SK-N-SH (cell line): ENCODE results near the gene ADPRHL1. TPM values are rescaled to one million over a fixed set of nuclear protein-coding genes. Genes with fewer than 3 reads are reported as not detected.
"Not testable (repeated sequence)": the region's sequence is repeated elsewhere in the genome, so short reads cannot be mapped to it uniquely, and the experiment has no call there.

Source experiments
- CTCF ChIA-PET: fragments of 300-600, 350-600 bp; formaldehyde crosslinking; extraction: SDS; loops from one replicate; lab custom pipeline; 2021; lab: Yijun Ruan, JAX
- POLR2A ChIA-PET: fragments of 350-600 bp; sonication (Branson Sonifier 250); formaldehyde crosslinking; extraction: SDS; loops from one replicate; lab custom pipeline; 2020; ENCODE audit warnings: antibody characterized with exemption, inconsistent platforms; lab: Yijun Ruan, JAX
- DNase-seq: peaks from one replicate; pipeline ENCODE4 v3.0.0; 2012
- H2AFZ ChIP-seq: fragments of 200-600 bp; sonication (generic); 2 replicates; pipeline ENCODE4 v1.8.1; 2016; ENCODE audit warnings: antibody characterized with exemption, mild to moderate bottlenecking, low read depth
- H3F3A ChIP-seq: fragments of 200-600 bp; sonication (generic); replicated peaks from 2 replicates; pipeline ENCODE3; 2016; ENCODE audit warnings: antibody characterized with exemption, mild to moderate bottlenecking; ENCODE audit not compliant: insufficient read depth
- H3K27ac ChIP-seq, 2 experiments: fragments of 200-500 bp in 1 of 2; fragments of 200-600 bp in 1 of 2; sonication (Bioruptor generic) in 1 of 2; sonication (generic), shearing (Covaris generic) in 1 of 2; 2 replicates each; pipeline versions ENCODE4 v1.5.1 to v1.6.1; 2014 to 2016; ENCODE audit warnings: low read depth in 2 of 2, inconsistent platforms in 1 of 2, low read length in 1 of 2, mild to moderate bottlenecking in 1 of 2, mixed read lengths in 1 of 2
- H3K27me3 ChIP-seq: fragments of 200-600 bp; sonication (generic), shearing (Covaris generic); 2 replicates; pipeline ENCODE4 v1.6.1; 2016; ENCODE audit warnings: mixed run types; ENCODE audit not compliant: insufficient read depth
- H3K36me3 ChIP-seq, 2 experiments: fragments of 200-500 bp in 1 of 2; fragments of 200-600 bp in 1 of 2; sonication (Bioruptor generic) in 1 of 2; sonication (generic) in 1 of 2; replicated peaks in 1 of 2; 2 replicates each; pipeline versions ENCODE3 to v1.5.1; 2014 to 2016; ENCODE audit warnings: low read length in 1 of 2, mild to moderate bottlenecking in 1 of 2; ENCODE audit not compliant: insufficient read depth in 2 of 2, control insufficient read depth in 1 of 2
- H3K4me1 ChIP-seq, 2 experiments: fragments of 200-500 bp in 1 of 2; fragments of 200-600 bp in 1 of 2; sonication (Bioruptor generic) in 1 of 2; sonication (generic), shearing (Covaris generic) in 1 of 2; 2 replicates each; pipeline versions ENCODE4 v1.5.1 to v1.6.1; 2014 to 2016; ENCODE audit warnings: low read depth in 1 of 2, low read length in 1 of 2, mixed run types in 1 of 2; ENCODE audit not compliant: insufficient read depth in 2 of 2, control insufficient read depth in 1 of 2
- H3K4me2 ChIP-seq: fragments of 200-600 bp; sonication (generic), shearing (Covaris generic); 2 replicates; pipeline ENCODE4 v1.6.1; 2017; ENCODE audit warnings: mixed run types
- H3K4me3 ChIP-seq, 2 experiments: fragments of 200-500 bp in 1 of 2; fragments of 200-600 bp in 1 of 2; sonication (Bioruptor generic) in 1 of 2; sonication (generic), shearing (Covaris generic) in 1 of 2; 2 replicates each; pipeline versions ENCODE4 v1.5.1 to v1.8.1; 2014 to 2016; ENCODE audit warnings: low read depth in 2 of 2, inconsistent platforms in 1 of 2, low read length in 1 of 2, mild to moderate bottlenecking in 1 of 2, mixed read lengths in 1 of 2, moderate library complexity in 1 of 2
- H3K79me2 ChIP-seq: fragments of 200-600 bp; sonication (generic); 2 replicates; pipeline ENCODE4 v1.8.1; 2017; ENCODE audit warnings: mild to moderate bottlenecking; ENCODE audit not compliant: insufficient read depth
- H3K9ac ChIP-seq: fragments of 200-600 bp; sonication (generic); 2 replicates; pipeline ENCODE4 v1.6.1; 2017; ENCODE audit warnings: mixed run types
- H3K9me2 ChIP-seq: fragments of 200-600 bp; sonication (generic); 2 replicates; pipeline ENCODE4 v1.6.1; 2017; ENCODE audit warnings: mixed run types
- H3K9me3 ChIP-seq: fragments of 200-600 bp; sonication (generic); 2 replicates; pipeline ENCODE4 v1.6.1; 2017; ENCODE audit warnings: mixed run types, mild to moderate bottlenecking, moderate library complexity
- H4K20me1 ChIP-seq: fragments of 200-600 bp; sonication (generic); 2 replicates; pipeline ENCODE4 v1.6.1; 2017; ENCODE audit warnings: mild to moderate bottlenecking, mixed run types; ENCODE audit not compliant: insufficient read depth
- CHD2 ChIP-seq: fragments of 150-350 bp; IDR thresholded peaks from 2 replicates; pipeline ENCODE4 v1.6.1; 2018; ENCODE audit warnings: low read length; ENCODE audit not compliant: partially characterized antibody
- EP300 ChIP-seq, 2 experiments: IDR thresholded peaks; 2 replicates each; pipeline versions ENCODE4 v1.4.0 to v1.6.1; 2012; ENCODE audit warnings: borderline replicate concordance in 1 of 2, low read depth in 1 of 2, low read length in 1 of 2
- EZH2phosphoT487 ChIP-seq: fragments of 200-600 bp; sonication (generic); IDR thresholded peaks from 2 replicates; pipeline ENCODE4 v1.6.1; 2017; ENCODE audit warnings: low read depth, mixed run types, mild to moderate bottlenecking, antibody characterized with exemption, moderate library complexity, borderline replicate concordance
- FOXM1 ChIP-seq: IDR thresholded peaks from 2 replicates; pipeline ENCODE4 v1.4.0; 2012; ENCODE audit warnings: low read depth, mild to moderate bottlenecking
- MXI1 ChIP-seq: IDR thresholded peaks from 2 replicates; pipeline ENCODE4 v1.6.1; 2012; ENCODE audit warnings: mild to moderate bottlenecking, low read depth, low read length, improper control_type of control experiment
- RAD21 ChIP-seq: IDR thresholded peaks from 2 replicates; pipeline ENCODE4 v1.6.1; 2012; ENCODE audit warnings: mild to moderate bottlenecking, low read length
- RXRA ChIP-seq: IDR thresholded peaks from 2 replicates; pipeline ENCODE4 v1.4.0; 2012; ENCODE audit warnings: low read depth, mild to moderate bottlenecking, borderline replicate concordance
- TAF1 ChIP-seq: IDR thresholded peaks from 2 replicates; pipeline ENCODE4 v1.6.1; 2012; ENCODE audit warnings: low read depth, mild to moderate bottlenecking, low read length, moderate library complexity, borderline replicate concordance
- USF1 ChIP-seq: IDR thresholded peaks from 2 replicates; pipeline ENCODE4 v1.4.0; 2012; ENCODE audit warnings: low read depth, borderline replicate concordance
- USF2 ChIP-seq: fragments of 150-350 bp; IDR thresholded peaks from 2 replicates; pipeline ENCODE4 v1.6.1; 2017; ENCODE audit warnings: antibody characterized with exemption, low read length, low read depth, borderline replicate concordance
- ZBTB33 ChIP-seq: IDR thresholded peaks from 2 replicates; pipeline ENCODE4 v1.4.0; 2012; ENCODE audit warnings: low read depth, borderline replicate concordance
- WGBS: methylation state at CpG from one replicate; pipeline ENCODE4 v1.1.6; 2017; ENCODE audit warnings: low lambda C conversion rate; 5-methylcytosine and 5-hydroxymethylcytosine counted together
- polyA plus RNA-seq, 3 experiments: library from polyadenylated mRNA; depleted of rRNA; stranded (reverse); fragments of >200 nt; gene quantifications; 2 replicates each; pipeline ENCODE4 v1.2.3, GENCODE V29; 2012

ADPRHL1 gene
- polyA plus RNA-seq, 1 of the 3 experiments (the other 2 are of a cell fraction): 1.0 TPM

GRCh38 chr13:113437408-113438010 is 15.8 kb downstream of the ADPRHL1 start:
- Histone ChIP-seq H3K4me2 (no peak overlapping the region), H3K27me3 (no peaks in the 10 kb centered on the region), H3K9me3 (no peaks in the 10 kb centered on the region), H4K20me1 (no peaks in the 10 kb centered on the region), H3K9me2 (no peaks in the 10 kb centered on the region), H3K4me3 (no peak overlapping the region), H3F3A (no peaks in the 10 kb centered on the region), H3K4me1 (no peaks in the 10 kb centered on the region), H3K27ac (no peak overlapping the region), H3K36me3 (peaks cover 0 to 2% of the 10 kb centered on the region in 2 experiments), H3K9ac (no peak overlapping the region), H2AFZ (no peak overlapping the region), H3K79me2 (no peaks in the 10 kb centered on the region)
- POLR2A ChIA-PET: no interaction called here
- CTCF ChIA-PET: no interaction called here
- TF ChIP-seq USF2 (no peak), EP300 (IDR thresholded peaks at IDR 0.05; ENCODE audit: borderline replicate concordance in 1 of 2, low read depth in 1 of 2, low read length in 1 of 2) (no peak), MXI1 (no peak), TAF1 (no peak), ZBTB33 (no peak), EZH2phosphoT487 (no peak), USF1 (no peak), RXRA (no peak), FOXM1 (no peak), RAD21 (no peak), CHD2 (no peak)
- WGBS: 85% methylated on average over 15 of the region's 17 CpGs
- DNase-seq: no peak

DNA sequence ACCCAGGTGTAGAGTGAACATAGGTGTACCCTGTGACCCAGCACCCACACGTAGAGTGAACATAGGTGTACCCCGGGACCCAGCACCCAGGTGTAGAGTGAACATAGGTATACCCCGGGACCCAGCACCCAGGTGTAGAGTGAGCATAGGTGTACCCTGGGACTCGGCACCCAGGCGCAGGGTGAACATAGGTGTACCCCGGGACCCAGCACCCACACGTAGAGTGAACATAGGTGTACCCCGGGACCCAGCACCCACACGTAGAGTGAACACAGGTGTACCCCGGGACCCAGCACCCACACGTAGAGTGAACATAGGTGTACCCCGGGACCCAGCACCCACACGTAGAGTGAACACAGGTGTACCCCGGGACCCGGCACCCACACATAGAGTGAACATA is 16.4 kb downstream of the ADPRHL1 start:
- POLR2A ChIA-PET, H3K4me2 ChIP-seq, H3K79me2 ChIP-seq: not testable (repeated sequence)

DNA sequence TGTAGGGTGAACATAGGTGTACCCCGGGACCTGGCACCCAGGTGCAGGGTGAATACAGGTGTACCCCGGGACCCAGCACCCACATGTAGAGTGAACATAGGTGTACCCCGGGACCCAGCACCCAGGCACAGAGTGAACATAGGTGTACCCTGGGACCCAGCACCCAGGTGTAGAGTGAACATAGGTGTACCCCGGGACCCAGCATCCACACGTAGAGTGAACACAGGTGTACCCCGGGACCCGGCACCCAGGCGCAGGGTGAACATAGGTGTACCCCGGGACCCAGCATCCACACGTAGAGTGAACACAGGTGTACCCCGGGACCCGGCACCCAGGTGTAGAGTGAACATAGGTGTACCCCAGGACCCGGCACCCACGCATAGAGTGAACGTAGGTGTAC is 17.4 kb downstream of the ADPRHL1 start:
- POLR2A ChIA-PET, H3K9me3 ChIP-seq, H3K27ac ChIP-seq, H3K9me2 ChIP-seq, H3K79me2 ChIP-seq, H3K36me3 ChIP-seq, H3F3A ChIP-seq, CTCF ChIA-PET, DNase-seq, H3K4me1 ChIP-seq, H3K9ac ChIP-seq, H3K27me3 ChIP-seq, H2AFZ ChIP-seq, H4K20me1 ChIP-seq, H3K4me3 ChIP-seq, H3K4me2 ChIP-seq: not testable (repeated sequence)
- WGBS: 93% methylated on average over 11 of the region's 15 CpGs

More for the DNA sequence above, 16.4 kb downstream of the ADPRHL1 start:
- H3K9ac ChIP-seq, H3K36me3 ChIP-seq, DNase-seq, H3F3A ChIP-seq, H3K9me3 ChIP-seq, H4K20me1 ChIP-seq, CTCF ChIA-PET, H3K27me3 ChIP-seq, H3K4me3 ChIP-seq, H3K9me2 ChIP-seq, H2AFZ ChIP-seq, H3K4me1 ChIP-seq, H3K27ac ChIP-seq: not testable (repeated sequence)
- WGBS: no CpG with 5 or more reads among the region's 15 CpGs
